ENCODE measurements around the gene CDKN2C.

Gene CDKN2C

GRCh38 chr1:50966991-50967390, 3.1 kb upstream of the CDKN2C start:
- no peak for DNase-seq

- no peak for DNase-seq
These were observed 2.5 kb upstream of the CDKN2C start for GRCh38 chr1:50967416-50968157.

GRCh38 chr1:50968158-50968820, 1.8 kb upstream of the CDKN2C start:
- peak; percentile 81 for DNase-seq

- DNase-seq: no peak
These were observed 1.0 kb upstream of the CDKN2C start for GRCh38 chr1:50968821-50969610.

- DNase-seq: no peak
These were observed 453 bp downstream of the CDKN2C start for GRCh38 chr1:50970509-50970887.

GRCh38 chr1:50970931-50971582, 1.0 kb downstream of the CDKN2C start:
- no peak for DNase-seq

GRCh38 chr1:50971748-50972305, 1.8 kb downstream of the CDKN2C start:
- no peak for DNase-seq

GRCh38 chr1:50972766-50973165, 2.7 kb downstream of the CDKN2C start:
- DNase-seq: no peak

GRCh38 chr1:50973255-50973654, 3.2 kb downstream of the CDKN2C start:
- no peak for DNase-seq

- DNase-seq: no peak
These were observed 4.0 kb downstream of the CDKN2C start for GRCh38 chr1:50973875-50974617.

- no peak for DNase-seq
These were observed 4.5 kb downstream of the CDKN2C start for GRCh38 chr1:50974618-50974935.

- DNase-seq: no peak
These were observed 5.4 kb downstream of the CDKN2C start for GRCh38 chr1:50975436-50975835.

- no peak for DNase-seq
These were observed 6.3 kb downstream of the CDKN2C start for GRCh38 chr1:50976111-50976889.

GRCh38 chr1:50976890-50977574, 7.0 kb downstream of the CDKN2C start:
- DNase-seq: peak; percentile 47

GRCh38 chr1:50977575-50978143, 7.6 kb downstream of the CDKN2C start:
- no peak for DNase-seq

GRCh38 chr1:50978144-50978851, 8.3 kb downstream of the CDKN2C start:
- peak; percentile 29 for DNase-seq

- DNase-seq: no peak
These were observed 9.1 kb downstream of the CDKN2C start for GRCh38 chr1:50978852-50979781.

GRCh38 chr1:50979937-50980336, 9.9 kb downstream of the CDKN2C start:
- DNase-seq: no peak

GRCh38 chr1:50980505-50980904, 10.5 kb downstream of the CDKN2C start:
- no peak for DNase-seq

All from CD4-positive, alpha-beta T cell treated with Interleukin-4 for 4 hours (primary cell).